Endometrial microvascular endothelial cells (primary cell): ENCODE data around the gene HLA-DPB1. TPM values are rescaled to one million over a fixed set of nuclear protein-coding genes. Genes with fewer than 3 reads are reported as not detected.
"Not testable (repeated sequence)": the region's sequence is repeated elsewhere in the genome, so short reads cannot be mapped to it uniquely, and the experiment has no call there.

ENCODE experiments used
- in situ Hi-C: cut with HindIII; loops from 2 replicates; pipeline ENCODE4 v1.10.0; 2017; ENCODE audit warnings: low sequenced_read_pairs, low pct_unique_long_range_greater_than_20kb; ENCODE audit errors: inconsistent ontology term
- total RNA-seq: library from RNA; depleted of rRNA; stranded (reverse); fragments of >200 nt; gene quantifications from one replicate; pipeline ENCODE4 v1.2.3, GENCODE V29; 2015; ENCODE audit errors: inconsistent ontology term

The HLA-DPB1 gene
- total RNA-seq, 1 donor from 2014 or later: 36.7 TPM

- in situ Hi-C loops: no loop called here
These were observed 16.2 kb downstream of the HLA-DPB1 start for GRCh38 chr6:33091957-33092356.

- in situ Hi-C loops: no loop called here
These were observed 16.6 kb downstream of the HLA-DPB1 start for GRCh38 chr6:33092385-33092784.

- in situ Hi-C loops: no loop called here
These were observed 18.1 kb downstream of the HLA-DPB1 start for GRCh38 chr6:33093855-33094254.

- in situ Hi-C loops: no loop called here
These were observed 19.9 kb downstream of the HLA-DPB1 start for GRCh38 chr6:33095681-33096080.

- in situ Hi-C loops: not testable (repeated sequence)
These were observed 25.4 kb downstream of the HLA-DPB1 start for GRCh38 chr6:33101121-33101737.

GRCh38 chr6:33103776-33104175, 28.0 kb downstream of the HLA-DPB1 start:
- in situ Hi-C loops: no loop called here

- in situ Hi-C loops: no loop called here
These were observed 29.1 kb downstream of the HLA-DPB1 start for GRCh38 chr6:33104887-33105286.

- in situ Hi-C loops: no loop called here
These were observed 29.6 kb downstream of the HLA-DPB1 start for GRCh38 chr6:33105386-33105785.

- in situ Hi-C loops: no loop called here
These were observed 30.4 kb downstream of the HLA-DPB1 start for GRCh38 chr6:33105916-33106871.

- in situ Hi-C loops: no loop called here
These were observed 31.9 kb downstream of the HLA-DPB1 start for GRCh38 chr6:33107641-33108040.

GRCh38 chr6:33108307-33108706, 32.5 kb downstream of the HLA-DPB1 start:
- in situ Hi-C loops: no loop called here

GRCh38 chr6:33112148-33112547, 36.4 kb downstream of the HLA-DPB1 start:
- in situ Hi-C loops: no loop called here

- in situ Hi-C loops: no loop called here
These were observed 38.0 kb downstream of the HLA-DPB1 start for GRCh38 chr6:33113755-33114154.

- in situ Hi-C loops: no loop called here
These were observed 38.6 kb downstream of the HLA-DPB1 start for GRCh38 chr6:33114406-33114805.

- in situ Hi-C loops: no loop called here
These were observed 40.6 kb downstream of the HLA-DPB1 start for GRCh38 chr6:33116417-33116816.

GRCh38 chr6:33116841-33117711, 41.3 kb downstream of the HLA-DPB1 start:
- in situ Hi-C loops: no loop called here

- in situ Hi-C loops: no loop called here
These were observed 42.1 kb downstream of the HLA-DPB1 start for GRCh38 chr6:33117811-33118277.

- in situ Hi-C loops: no loop called here
These were observed 42.8 kb downstream of the HLA-DPB1 start for GRCh38 chr6:33118525-33119123.

- in situ Hi-C loops: no loop called here
These were observed 44.2 kb downstream of the HLA-DPB1 start for GRCh38 chr6:33120001-33120400.
